GM19372 (cell line): ENCODE results near the gene CTNNBL1.

ENCODE experiments used
- ATAC-seq: cut with Tn5 transposase; IDR thresholded peaks from one replicate; pipeline ENCODE4 v1.9.1; 2021; ENCODE audit warnings: mild to moderate bottlenecking, low read depth, moderate library complexity; ENCODE audit not compliant: unreplicated experiment

The CTNNBL1 gene

DNA sequence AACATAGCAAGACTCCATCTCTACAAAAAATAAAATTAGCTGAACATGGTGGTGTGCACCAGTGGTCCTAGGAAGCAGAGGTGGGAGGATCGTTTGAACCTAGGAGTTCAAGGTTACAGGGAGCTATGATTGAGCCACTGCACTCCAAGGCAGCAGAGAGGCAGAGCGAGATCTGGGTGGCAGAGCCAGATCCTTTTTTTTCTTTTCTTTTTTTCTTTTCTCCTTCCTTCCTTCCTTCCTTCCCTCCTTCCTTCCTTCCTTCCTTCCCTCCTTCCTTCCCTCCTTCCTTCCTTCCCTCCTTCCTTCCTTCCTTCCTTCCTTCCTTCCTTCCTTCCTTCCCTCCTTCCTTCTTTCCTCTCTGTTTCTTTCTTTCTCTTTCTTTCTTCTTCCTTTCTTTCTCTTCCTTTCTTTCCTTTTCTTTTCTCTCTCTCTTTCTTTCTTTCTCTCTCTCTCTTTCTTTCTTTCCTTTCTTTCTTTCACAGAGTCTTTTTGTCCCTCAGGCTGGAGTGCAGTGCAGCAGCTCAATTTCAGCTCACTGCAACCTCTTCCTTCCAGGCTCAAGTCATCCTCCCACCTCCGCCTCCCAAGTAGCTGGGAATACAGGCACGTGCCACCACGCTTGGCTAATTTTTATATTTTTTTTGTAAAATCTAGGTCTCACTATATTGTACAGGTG is 199.9 kb downstream of the CTNNBL1 start:
- no peak for ATAC-seq

DNA sequence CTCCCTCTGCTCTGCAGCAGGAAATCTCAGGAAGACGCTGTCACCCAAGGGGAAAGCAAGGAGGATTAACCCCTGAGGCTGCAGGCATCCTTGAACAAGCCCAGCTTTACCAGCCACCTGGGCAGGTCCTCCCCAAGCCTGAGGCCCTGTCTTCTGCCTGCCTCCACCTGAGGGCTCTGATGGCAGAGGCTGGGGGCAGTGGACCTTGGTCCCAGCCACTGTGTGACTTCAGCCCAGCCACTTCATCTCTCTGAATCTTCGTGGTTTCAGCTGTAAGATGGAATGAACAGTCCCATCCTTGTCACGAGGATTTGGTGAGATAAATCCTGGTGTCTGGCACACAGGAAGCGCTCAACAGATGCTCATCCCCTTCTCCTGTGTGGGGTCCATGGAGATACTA is 200.6 kb downstream of the CTNNBL1 start:
- ATAC-seq = no peak

DNA sequence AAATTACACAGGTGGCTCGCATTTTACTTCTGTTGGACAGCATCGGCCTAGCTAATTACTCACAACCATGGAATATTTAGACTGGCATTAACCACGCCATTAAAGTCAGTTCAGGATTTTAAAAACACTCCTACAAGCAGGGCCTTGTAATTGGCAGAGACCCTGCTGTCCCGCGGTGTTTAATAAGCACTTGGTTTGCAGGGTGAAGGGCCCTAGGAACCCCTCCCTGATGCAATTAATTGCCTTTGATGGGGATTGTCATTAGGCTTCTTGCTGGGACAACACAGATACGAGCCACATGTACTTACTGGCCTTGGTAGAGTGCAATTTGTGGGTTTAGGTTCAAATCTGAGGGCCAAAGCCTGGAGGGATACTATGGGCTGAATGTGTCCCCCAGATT is 201.3 kb downstream of the CTNNBL1 start:
- ATAC-seq = no peak

DNA sequence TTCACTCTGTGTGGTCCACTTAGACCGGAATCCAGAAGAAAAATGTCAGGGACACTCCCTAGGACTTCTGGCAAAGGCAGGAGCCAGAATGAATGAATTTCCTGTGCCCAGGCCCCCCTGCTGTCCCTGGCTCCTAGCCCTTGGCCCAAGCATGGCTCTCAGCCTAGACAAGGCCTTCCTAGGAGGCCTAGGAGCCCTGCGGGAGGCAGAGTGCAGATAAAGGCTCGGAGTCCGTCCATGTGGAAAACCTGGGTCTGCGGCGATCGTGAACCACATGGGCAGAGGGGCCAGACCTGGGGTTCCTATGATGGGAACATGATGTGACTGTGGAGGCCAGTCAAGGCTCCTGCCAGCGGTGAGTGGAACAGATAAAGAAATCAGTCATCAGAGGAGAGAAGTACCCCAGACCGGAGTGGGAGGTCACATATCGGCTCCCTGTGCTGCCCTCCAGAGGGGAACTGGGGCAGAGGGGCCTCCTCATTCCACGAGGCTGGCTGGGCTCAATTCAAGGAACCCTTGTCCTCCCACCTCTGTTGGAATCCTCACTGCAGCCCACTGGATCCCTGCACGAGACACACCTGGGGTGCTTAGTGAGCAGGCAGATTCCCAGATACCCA is 203.2 kb downstream of the CTNNBL1 start:
- ATAC-seq = no peak

DNA sequence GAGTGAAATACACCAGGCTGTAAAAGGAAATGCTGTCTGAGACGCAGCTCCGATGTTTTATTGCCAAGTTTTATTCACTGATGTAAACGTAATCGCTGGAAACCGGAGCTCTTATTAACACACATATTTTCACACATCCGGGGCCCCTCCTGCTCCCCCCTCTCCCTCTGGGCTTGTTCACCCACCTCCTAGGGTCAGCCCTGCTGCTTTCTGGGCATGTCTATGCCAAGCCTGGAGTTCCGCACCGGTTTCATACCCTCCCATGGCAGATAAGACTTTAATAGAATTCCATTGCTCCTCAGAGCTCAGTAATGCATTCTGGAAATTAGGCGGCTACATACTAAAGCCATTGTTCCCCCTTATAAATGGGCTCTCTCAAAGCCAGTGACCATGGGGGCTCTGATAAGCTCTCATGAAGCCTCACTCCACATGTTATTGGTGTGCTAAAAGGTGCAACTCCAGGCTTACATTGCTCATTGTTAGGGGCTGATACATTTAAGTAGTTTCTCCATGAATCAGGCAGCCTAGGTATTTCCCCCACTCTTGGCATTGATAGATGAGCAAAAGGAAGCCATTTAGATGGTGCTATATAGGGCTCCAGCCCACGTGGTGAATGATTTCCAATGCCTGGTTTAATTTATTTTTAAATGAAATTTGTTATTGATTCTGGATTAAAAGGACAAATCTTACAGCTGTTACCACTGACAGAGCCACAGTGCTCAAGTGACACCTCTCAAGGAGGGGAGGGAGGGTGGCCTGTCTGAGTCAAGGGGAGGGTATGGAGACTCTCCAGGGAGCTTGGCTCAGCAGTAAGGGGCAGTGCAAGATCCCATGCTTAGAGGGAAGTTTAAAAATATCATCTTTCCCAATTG is 204.6 kb downstream of the CTNNBL1 start:
- no peak for ATAC-seq

DNA sequence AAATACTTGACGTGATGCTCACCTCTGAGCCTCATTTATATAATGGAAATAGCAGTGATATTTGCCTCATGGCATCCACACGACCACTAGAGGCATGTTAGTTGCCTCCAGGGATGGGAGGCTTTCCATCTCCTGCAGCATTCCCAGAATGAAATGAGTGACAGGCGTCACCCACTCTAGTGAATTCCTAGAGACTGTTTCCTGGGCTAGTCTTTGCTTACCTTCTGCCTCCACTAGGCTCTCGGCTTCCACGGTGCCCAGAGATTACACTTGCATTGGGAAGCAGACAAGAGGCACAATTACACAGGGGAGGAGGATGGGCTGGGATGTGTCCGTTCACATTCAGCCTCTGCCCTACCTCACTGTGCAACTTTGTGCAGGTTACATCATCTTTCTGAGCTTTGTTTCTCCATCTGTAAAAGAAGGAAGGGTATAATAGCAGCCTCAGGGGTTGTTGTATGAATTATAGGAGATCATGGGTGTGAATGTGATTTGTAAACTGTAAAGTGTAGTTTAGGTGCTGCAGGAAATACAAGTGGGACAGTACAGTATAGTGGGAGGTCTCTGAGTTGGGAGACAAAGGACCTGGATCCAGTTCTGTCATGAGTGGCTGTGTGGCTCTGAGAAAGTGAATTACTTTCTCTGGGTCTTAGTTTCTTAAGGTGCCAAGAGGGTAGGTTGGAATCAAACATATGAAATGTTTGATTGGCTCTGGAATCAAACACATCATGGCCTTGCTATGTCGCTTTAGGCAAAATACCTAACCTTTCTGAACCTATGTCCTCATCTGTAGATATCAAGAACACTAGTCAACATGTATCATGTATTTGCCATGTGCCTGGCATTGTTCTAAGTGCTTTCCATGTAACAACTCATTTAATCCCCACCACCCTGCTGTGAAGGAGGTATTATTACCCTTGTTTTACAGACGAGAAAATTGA is 205.5 kb downstream of the CTNNBL1 start:
- no peak for ATAC-seq

DNA sequence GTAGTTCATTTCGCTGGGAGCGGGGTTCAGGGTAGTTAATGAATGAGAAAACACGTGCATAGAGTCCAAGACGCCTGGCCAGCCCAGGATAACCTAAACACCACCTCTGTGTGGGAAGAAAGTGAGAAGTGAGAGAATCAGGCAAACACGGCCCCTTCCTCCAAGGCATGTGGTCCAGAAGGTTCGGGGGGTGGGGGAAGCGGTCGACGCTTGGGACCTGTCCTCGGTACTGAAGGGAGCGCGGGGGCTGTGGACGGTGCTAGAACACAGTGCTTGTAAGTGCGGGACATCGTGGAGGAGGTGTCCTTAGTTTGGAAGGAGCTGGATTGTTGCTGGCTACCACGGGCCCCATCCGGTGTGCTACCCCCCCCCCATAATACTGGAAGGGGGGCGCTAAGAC is 207.4 kb downstream of the CTNNBL1 start:
- ATAC-seq = no peak

DNA sequence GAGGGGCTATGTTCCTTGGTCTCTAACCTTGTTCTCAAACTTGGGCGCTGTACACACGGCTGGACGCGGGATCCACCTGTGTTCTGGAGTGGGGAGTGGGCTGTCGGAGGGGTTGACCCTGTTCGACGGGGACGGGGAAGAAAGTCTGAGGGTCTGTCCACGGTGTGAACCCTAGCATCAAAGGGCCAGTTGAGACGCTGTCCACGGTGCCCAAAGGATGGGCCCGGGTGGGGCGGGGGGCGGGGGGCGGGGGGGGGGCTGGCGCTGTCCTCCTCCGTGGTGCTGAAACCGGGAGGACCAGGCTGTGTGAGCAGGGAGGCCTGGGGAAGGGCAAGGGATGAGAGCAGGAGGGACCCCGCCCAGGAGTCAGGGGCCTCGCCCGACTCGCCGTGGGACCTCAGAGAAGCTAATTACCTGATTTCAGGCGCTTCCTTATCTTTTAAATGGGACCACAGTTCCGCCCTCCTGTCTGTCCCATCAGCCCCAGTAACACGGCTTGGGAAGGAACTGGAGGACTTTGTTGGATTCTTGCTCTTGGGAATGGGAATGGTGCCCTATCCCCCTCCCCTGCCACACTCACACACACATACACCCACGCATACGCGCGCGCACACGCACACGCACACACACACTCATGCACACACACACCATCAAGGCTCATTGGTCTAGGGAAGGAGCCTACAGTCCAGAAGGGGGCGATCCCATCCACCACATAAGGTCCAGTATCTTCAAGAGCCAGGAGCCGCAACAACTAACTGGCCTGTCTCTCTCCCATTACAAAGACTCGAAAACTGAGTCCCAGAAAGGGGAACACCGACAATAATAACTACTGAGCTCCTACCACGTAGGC is 208.0 kb downstream of the CTNNBL1 start:
- no peak for ATAC-seq

DNA sequence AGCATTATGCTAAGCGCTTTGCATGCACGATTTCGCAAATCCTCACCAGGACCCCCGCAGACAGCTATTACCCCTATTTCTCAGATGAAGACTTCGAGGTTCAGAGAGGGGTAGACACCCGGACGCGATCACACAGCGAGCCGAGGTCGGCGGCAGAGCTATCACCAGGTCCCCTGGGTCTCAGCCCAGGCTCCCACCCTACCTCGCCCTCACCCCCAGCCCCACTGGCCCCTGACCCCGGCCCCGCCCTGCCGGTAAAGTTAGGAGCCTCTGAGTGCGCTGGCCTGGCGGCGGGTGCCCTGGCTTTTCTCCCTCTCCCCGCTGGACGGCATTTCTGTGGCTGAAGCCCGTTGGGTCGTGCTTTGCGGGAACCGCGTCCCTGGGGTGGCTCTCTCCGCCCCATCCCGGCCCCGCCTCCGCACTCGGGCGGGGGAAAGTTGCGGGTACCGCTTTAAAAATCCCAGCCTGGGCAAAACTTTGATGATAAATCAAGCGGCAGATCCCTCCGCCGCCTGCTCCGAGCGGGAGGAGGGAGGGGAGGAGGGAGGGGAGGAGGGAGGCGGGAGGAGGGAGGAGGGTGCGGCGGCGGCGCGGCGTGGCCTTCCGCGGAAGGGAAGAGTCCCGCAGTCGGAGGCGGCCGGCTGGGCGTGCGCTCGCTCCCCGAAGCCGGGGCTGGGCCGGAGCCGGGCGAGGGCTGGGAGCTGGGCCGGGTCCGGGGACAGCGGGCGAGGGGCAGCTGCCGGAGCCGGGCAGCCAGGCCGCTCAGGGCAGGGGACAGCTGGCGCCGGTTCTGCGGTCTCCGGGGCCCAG is 208.9 kb downstream of the CTNNBL1 start, which contains the start of gene VSTM2L:
Gene VSTM2L, plus strand, starts transcription at position 624 of the 810 bp plus-strand sequence. CDS start 224 bp downstream, outside the sequence.
- ATAC-seq = no peak

DNA sequence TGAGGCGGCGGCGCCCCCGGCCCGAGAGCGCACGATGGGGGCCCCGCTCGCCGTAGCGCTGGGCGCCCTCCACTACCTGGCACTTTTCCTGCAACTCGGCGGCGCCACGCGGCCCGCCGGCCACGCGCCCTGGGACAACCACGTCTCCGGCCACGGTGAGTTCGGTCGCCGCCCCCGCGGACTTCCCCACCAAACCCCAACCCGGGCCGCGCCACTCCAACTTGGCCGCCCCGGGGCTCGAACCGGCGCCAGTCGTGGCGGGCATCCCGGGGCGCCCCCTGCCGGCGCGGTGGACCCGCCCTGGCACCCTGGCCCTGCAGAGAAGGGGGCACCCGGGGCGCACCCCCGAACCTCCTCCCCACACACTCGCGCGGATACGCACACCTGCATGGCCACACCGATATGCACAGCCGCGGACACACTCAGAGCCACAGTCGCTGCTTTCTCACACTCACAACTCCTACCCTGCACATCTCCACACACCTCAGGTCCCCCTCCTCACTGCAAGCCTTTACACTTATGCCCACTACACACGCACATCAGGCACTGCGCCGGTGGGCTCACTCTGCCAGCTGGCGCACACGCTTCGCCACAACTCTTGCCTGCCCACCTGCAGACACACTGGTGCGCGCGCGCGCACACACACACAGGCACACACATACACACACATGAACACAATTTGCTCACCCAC is 209.6 kb downstream of the CTNNBL1 start:
- ATAC-seq = no peak

DNA sequence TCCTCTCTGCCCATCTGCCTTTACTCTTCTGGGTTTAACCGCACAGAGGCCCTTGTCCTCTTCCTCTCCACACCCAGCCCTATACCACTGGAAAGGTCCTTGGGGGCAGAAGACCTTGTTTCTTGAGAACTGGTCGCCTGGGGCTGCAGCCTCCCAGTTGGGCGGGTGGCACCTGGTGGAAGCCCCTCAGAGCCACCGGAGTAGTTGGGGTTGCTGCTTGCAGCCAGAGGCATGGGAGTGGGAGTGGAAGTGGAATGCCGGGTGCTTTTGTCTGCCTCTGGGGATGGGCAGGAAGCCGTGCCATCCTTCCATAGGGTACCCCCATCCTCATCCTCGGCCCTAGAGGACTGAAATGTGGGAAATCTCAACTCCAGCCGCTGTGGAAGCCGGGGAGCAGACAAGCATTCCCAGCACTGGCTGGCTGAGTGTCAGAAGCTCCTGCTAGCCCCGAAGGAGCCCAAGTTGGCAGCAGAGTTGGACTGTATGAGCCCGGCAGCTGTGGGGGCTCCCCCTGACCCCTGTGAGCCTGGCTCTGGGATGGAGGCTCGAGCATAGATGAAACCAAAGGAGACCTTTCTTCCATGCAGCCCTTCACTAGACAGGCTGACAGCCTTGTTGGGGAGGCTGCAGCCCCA is 210.3 kb downstream of the CTNNBL1 start:
- no peak for ATAC-seq

DNA sequence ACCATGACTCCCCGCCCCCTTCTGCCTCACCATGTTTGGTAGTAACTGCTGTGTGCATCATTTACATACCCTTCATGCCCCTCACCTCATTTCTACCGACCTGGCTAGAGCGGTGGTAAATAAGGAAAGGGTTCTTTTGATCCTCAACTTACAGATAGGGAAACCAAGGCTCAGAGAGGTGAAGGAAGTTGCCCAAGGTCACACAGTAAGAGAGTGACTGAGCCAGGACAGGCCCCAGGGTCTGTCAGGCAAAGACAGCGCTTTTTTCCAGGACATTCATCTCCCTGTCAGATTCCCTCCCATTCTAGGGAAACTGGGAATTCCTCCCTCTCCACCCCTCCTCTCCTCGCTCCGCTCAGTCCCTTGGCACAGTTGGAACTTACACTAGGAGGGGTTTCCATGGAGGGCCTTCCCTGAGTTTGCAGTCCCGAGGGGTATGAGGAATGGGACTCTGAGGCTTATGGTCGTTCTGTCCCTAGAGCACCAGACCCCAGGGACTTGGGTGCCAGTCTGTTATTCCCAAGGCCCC is 211.1 kb downstream of the CTNNBL1 start:
- no peak for ATAC-seq

DNA sequence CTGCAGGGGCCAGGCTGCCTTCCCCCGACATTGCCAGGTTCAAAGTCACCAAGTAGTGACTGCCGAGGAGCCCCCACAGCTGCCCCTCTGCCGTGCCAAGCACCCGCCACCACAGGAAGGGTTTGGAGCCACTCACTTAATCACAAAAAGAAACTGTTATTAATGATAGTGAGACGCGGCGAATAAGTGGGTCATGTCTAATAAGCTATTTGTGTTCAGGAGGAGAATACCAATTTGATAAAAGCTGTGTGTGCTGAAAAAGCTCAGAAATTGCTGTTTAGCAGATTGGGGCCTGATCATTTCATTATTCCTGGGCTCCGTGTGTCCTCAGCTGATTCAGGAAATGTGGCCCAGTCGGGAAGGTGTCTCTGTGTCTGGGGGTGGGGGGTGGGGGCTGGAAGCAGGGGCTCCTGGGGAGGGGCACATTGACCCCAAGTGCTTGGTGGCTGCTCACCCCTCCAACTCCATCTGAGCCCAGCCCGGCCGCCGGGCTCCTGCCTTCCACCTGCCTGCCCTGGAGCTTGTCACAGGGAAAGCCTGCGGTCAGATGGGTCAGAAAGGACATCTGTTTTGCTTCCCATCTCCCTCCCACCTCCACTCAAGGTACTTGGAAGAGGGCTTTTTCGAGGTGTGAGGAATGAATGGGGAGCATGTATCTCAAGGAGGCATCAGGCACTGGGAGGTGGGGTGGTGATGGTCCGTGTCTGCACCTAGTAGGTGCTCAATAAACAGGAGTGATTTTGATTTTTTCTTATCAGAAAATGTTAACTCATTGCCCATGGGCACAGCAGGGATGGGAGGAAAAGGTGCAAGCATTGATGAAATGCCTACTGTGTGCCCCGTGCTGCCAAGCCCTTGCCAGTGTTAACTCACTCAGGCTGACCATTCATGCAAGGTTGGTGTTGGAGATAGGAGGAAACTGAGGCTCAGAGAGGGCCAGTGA is 212.1 kb downstream of the CTNNBL1 start:
- ATAC-seq = no peak

DNA sequence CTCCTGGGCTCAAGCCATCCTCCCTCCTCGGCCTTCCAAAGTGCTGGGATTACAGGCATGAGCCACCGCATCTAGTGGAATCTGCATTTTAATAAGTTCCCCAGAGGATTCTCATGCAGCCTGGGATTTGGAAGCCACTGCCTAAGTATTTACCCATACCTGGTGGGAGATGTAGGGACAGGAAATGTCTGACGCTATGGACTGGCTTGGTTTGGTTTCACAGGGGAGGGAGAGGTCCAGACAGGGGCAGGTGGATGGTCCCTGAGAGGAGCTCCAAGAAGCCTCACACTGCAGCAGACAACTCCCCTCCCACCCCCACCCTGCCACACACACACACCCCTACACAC is 213.5 kb downstream of the CTNNBL1 start:
- ATAC-seq = no peak

DNA sequence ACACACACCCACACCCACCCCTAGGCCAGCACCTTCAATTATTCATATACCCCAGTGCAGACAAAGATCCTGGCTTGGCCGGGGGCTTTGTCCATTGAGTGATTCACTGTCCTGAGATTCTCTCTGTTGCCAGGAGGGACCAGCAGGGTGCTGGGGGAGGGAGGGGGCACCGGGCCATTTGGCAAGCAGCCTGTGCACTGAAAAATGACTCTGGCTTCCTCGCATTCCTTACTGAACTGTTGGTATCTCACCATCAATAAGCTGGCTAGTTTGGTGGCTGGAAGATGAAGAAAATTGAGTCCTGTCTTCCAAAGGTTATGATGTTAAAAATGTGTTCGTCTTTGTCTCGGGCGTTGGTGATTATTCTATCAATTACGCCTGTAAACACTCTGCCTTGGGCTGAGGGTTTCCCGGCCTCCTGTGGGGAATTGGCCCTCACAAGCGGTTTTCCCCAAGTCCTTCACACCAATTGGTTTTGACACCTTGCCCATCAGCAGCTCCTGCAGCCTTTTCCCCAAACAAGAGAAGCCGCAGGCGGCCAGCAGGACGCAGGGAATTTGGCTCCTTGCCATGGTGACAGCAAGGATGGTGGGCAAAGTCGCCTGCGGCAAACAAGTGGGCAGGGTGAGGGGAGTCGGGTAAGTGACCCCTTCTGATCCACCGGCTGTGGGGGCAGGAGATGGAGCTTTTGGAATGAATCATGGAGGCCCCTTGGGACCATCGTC is 214.0 kb downstream of the CTNNBL1 start:
- ATAC-seq = no peak

DNA sequence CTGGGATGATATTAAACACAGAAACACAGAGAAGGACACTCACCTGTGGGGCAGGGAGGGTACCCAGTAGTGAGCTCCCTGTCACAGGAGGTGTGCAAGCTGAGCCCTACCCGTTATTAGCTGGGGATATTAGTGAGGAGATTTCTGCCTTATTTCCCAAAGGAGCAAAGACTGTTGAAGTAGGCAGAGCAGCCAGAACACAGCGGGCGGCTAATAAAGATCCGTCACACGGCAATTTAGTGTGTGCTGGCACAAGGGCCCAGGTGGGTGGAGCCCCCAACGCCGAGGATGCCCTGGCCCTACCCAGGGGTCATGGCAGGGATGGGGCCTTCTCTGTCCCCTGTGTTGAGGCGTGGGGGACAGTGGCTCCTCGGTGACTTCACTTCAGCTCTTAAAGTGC is 217.4 kb downstream of the CTNNBL1 start:
- ATAC-seq = no peak
